IPS-15b (cell line): Measurements from ENCODE around the gene SBNO2.

Source experiments
- H3K27me3 ChIP-seq: one replicate; pipeline ENCODE4 v1.6.1; 2013; ENCODE audit warnings: low read length; ENCODE audit not compliant: control insufficient read depth, insufficient read depth
- H3K36me3 ChIP-seq: one replicate; pipeline ENCODE4 v1.6.1; 2013; ENCODE audit warnings: low read length; ENCODE audit not compliant: control insufficient read depth, insufficient read depth
- H3K4me1 ChIP-seq: one replicate; pipeline ENCODE4 v1.6.1; 2013; ENCODE audit warnings: mild to moderate bottlenecking, low read length; ENCODE audit not compliant: control insufficient read depth, insufficient read depth
- H3K4me3 ChIP-seq: one replicate; pipeline ENCODE4 v1.5.1; 2013; ENCODE audit warnings: low read depth, low read length
- H3K9ac ChIP-seq: one replicate; pipeline ENCODE4 v1.6.1; 2013; ENCODE audit warnings: low read depth, mild to moderate bottlenecking, low read length
- H3K9me3 ChIP-seq: one replicate; pipeline ENCODE4 v1.6.1; 2013; ENCODE audit warnings: mild to moderate bottlenecking, low read length; ENCODE audit not compliant: control insufficient read depth, insufficient read depth

Gene SBNO2

GRCh38 chr19:1123885-1124677, 50.0 kb downstream of the SBNO2 start:
- Histone ChIP-seq H3K36me3 (peaks cover 55% of the 10 kb centered on the region), H3K4me3 (no peak overlapping the region), H3K9me3 (no peaks in the 10 kb centered on the region), H3K4me1 (no peaks in the 10 kb centered on the region), H3K9ac (no peak overlapping the region), H3K27me3 (no peaks in the 10 kb centered on the region)

DNA sequence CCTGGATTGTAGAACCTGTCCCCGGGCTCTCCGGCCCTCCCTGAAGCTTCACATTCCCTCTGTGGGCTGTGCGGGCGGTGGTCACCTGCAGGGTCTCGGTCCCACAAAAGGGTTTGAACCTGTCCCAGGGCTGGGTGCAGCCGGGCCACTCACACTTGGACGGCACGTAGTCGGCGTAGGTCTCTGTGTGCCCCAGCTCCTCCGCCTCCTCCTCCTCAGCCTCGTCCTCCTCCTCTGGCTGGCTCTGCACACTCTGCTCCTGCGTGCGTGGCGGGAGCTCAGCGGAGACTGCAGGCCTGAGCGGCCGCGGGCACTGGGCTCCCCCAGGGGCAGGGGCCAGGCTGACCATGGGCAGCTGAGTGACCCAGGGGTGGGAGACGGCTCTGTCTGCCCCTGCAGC, 50.7 kb downstream of the SBNO2 start:
- H3K4me3 ChIP-seq, result no peak overlapping the region
- peaks cover 60% of the 10 kb centered on the region for H3K36me3 ChIP-seq
- no peak overlapping the region for H3K9ac ChIP-seq
- no peaks in the 10 kb centered on the region for H3K4me1 ChIP-seq
- H3K27me3 ChIP-seq, result no peaks in the 10 kb centered on the region
- no peaks in the 10 kb centered on the region for H3K9me3 ChIP-seq

GRCh38 chr19:1122972-1123363, 51.1 kb downstream of the SBNO2 start:
- peaks cover 63% of the 10 kb centered on the region for H3K36me3 ChIP-seq
- no peak overlapping the region for H3K4me3 ChIP-seq
- no peaks in the 10 kb centered on the region for H3K4me1 ChIP-seq
- H3K9me3 ChIP-seq, result no peaks in the 10 kb centered on the region
- H3K27me3 ChIP-seq, result no peaks in the 10 kb centered on the region
- H3K9ac ChIP-seq, result no peak overlapping the region

- H3K9ac ChIP-seq, result no peak overlapping the region
Observed at GRCh38 chr19:1122021-1122971, 51.8 kb downstream of the SBNO2 start.

GRCh38 chr19:1121395-1121794, 52.7 kb downstream of the SBNO2 start:
- H3K27me3 ChIP-seq, result no peaks in the 10 kb centered on the region
- no peaks in the 10 kb centered on the region for H3K4me1 ChIP-seq
- peaks cover 63% of the 10 kb centered on the region for H3K36me3 ChIP-seq
- H3K4me3 ChIP-seq, result no peak overlapping the region
- H3K9ac ChIP-seq, result no peak overlapping the region
- H3K9me3 ChIP-seq, result no peaks in the 10 kb centered on the region

More at GRCh38 chr19:1122021-1122971, 51.8 kb downstream of the SBNO2 start:
- Histone ChIP-seq H3K27me3 (no peaks in the 10 kb centered on the region), H3K9me3 (no peaks in the 10 kb centered on the region), H3K36me3 (peaks cover 63% of the 10 kb centered on the region), H3K4me3 (no peak overlapping the region), H3K4me1 (no peaks in the 10 kb centered on the region)

DNA sequence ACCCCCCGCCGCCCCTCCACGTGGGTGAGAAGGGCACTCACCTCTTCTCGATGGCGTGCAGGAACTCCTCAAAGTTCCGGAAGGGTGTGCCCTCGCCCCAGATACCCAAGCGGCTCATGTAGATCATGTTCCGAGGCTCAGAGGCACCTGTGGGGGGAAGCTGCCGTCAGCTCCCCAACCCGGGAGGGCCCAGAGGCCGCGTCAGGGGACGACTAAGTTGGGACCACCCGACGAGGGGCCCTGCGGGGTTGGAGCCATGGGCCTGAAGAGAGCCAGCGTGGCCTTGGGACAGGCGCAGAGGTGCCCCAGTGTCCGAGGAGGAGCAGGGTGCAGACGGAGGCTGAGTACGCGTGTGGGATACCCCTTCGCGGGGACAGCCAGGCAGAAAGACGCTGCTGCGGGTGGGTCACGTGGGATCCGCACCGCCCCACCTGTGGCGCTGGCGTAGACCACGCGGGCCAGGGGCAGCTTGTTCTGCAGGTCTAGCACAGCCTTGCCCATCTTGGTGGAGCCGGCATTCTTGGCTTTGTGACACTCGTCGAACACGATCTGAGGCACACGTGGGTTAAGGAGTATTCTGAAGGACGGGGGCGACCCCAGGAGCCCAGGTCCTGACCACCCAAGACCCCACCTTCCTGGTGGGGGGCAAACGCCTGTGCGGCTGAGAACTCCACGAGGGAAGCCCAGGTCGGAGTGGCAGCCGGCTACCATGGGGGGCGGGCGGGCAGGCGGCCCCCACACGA, 54.4 kb downstream of the SBNO2 start:
- Histone ChIP-seq H3K4me1 (no peaks in the 10 kb centered on the region), H3K4me3 (no peak overlapping the region), H3K36me3 (peaks cover 59% of the 10 kb centered on the region), H3K27me3 (no peaks in the 10 kb centered on the region), H3K9me3 (no peaks in the 10 kb centered on the region), H3K9ac (no peak overlapping the region)

- Histone ChIP-seq H3K36me3 (peaks cover 54% of the 10 kb centered on the region), H3K9me3 (no peaks in the 10 kb centered on the region), H3K4me3 (no peak overlapping the region), H3K4me1 (no peaks in the 10 kb centered on the region), H3K9ac (no peak overlapping the region), H3K27me3 (no peaks in the 10 kb centered on the region)
Observed at GRCh38 chr19:1118999-1119398, 55.1 kb downstream of the SBNO2 start.

GRCh38 chr19:1117654-1118053, 56.4 kb downstream of the SBNO2 start:
- Histone ChIP-seq H3K9me3 (no peaks in the 10 kb centered on the region), H3K9ac (peak overlapping the region; percentile 24), H3K27me3 (no peaks in the 10 kb centered on the region), H3K4me3 (no peak overlapping the region), H3K36me3 (peaks cover 52% of the 10 kb centered on the region), H3K4me1 (no peaks in the 10 kb centered on the region)

GRCh38 chr19:1116726-1117581, 57.1 kb downstream of the SBNO2 start:
- no peaks in the 10 kb centered on the region for H3K27me3 ChIP-seq
- H3K9ac ChIP-seq, result no peak overlapping the region
- H3K36me3 ChIP-seq, result peaks cover 48% of the 10 kb centered on the region
- H3K4me3 ChIP-seq, result no peak overlapping the region
- H3K9me3 ChIP-seq, result no peaks in the 10 kb centered on the region
- H3K4me1 ChIP-seq, result no peaks in the 10 kb centered on the region

DNA sequence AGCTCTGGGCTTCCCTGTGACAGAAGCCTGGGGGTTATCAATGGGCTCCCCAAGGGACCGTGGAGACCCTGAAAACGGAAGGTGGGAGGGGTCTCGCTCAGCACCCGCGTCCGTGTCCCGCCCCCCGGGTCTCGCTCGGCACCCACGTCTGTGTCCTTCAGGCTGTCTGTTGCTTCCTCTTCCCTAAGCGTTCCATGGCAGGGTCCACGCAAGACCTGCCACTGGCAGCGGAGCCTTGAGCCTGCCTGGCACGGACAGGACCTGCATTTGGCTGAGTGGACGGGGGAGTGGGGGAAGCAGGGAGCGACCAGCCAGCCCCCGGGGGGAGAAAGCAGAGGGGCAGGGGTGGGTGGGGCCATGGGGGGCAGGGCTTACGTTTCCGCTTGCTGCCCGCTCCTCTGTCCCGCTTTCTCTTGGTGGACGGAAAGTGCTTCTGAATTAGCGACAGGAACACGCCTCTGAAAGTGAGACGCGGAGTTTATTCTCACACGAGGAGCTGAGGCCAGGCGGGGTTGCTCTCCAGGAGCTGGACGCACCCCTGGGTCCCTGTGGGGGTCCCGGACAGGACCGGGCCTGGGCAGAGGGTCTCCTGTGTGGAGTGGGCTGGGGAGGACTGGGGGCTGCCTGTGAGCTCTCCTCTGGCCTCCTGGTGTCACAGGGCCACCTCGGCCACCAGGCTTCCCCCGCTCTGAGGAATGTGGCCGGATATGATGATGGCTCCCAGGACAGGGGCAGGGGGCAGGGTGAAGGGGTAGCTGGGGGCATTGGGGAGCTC, 58.2 kb downstream of the SBNO2 start:
- Histone ChIP-seq H3K9ac (no peak overlapping the region), H3K4me1 (no peaks in the 10 kb centered on the region), H3K9me3 (no peaks in the 10 kb centered on the region)

More for the DNA sequence above, 58.2 kb downstream of the SBNO2 start:
- Histone ChIP-seq H3K4me3 (no peak overlapping the region), H3K36me3 (peaks cover 45% of the 10 kb centered on the region), H3K27me3 (no peaks in the 10 kb centered on the region)
